Eye (tissue), 1 donor: Measurements from ENCODE around the gene PUM2.

ENCODE experiments used
- DNase-seq: peaks from one replicate; pipeline ENCODE4 v3.0.0-alpha.2; 2015

The PUM2 gene

DNA sequence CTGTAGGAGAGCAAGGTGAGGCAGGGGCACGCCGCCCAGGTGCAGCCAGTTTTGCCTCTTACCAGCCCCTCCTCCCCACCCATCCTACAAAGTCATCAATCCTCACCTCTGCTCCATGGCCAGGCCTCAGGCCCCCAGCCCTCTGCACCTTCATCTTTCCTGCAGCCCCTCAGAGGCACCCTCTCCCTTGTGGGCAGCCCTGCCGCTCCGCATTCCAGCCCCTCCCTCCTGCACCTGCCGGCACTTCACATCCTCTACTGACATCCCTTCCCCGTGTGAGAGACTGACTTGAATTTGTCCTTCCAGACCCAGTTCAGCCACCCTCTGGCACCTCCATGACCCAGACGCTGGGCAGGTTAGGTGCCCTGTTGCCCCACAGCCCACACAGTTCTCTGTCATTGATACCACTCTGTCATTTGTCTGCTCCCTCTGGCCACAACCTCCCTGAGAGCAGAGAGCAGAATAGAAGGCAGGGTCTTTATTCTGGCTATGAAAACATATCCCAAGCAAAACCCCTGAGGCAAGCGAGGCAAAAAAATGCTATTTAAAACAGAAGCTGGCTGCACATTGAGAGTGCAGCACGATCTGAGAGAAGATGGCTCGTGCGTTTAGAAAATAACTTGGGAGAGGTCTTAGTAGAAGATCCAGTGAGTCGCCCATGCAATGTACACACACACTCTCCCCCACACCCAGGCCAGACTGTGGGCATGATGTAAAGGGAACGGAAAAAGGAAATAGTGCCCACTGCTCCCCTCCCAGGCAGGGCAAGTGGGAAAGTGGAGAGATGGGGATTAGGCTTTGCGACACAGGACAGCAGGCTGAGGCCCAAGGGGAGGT lies 151.6 kb downstream of the PUM2 start:
- no peak for DNase-seq
